Adrenal gland (tissue), 12 donors: ENCODE data around the gene NDUFB3. TPM values are rescaled to one million over a fixed set of nuclear protein-coding genes. Genes with fewer than 3 reads are reported as not detected.

Experiments used
- DNase-seq, 7 donors: peaks; one replicate each; pipeline ENCODE4 v3.0.0-alpha.2; 2019 to 2020
- H3K27ac ChIP-seq, 5 donors: fragments of 200-600 bp; sonication (generic) in 4 of 5; 1 replicate in 3 of 5; 2 replicates in 2 of 5; pipeline versions ENCODE4 v1.5.1 to v1.8.0; 2016 to 2020; ENCODE audit warnings: mild to moderate bottlenecking in 1 of 5
- H3K27me3 ChIP-seq: fragments of 200-600 bp; 2 replicates; pipeline ENCODE4 v1.8.0; 2021
- H3K36me3 ChIP-seq, 2 donors: fragments of 200-600 bp; replicated peaks in 1 of 2; 1 replicate in 1 of 2; 2 replicates in 1 of 2; pipeline versions ENCODE4 v1.5.1 to v1.8.0; 2018 to 2022
- H3K4me1 ChIP-seq, 2 donors: fragments of 200-600 bp; replicated peaks in 1 of 2; 1 replicate in 1 of 2; 2 replicates in 1 of 2; pipeline versions ENCODE4 v1.5.1 to v1.8.0; 2018 to 2021
- H3K4me3 ChIP-seq, 4 donors: fragments of 200-600 bp; sonication (generic) in 3 of 4; one replicate each; pipeline ENCODE4 v1.5.1; 2016 to 2018
- H3K9me3 ChIP-seq, 3 donors: fragments of 200-600 bp; sonication (generic) in 1 of 3; replicated peaks in 1 of 3; 1 replicate in 2 of 3; 2 replicates in 1 of 3; pipeline versions ENCODE4 v1.5.1 to v1.8.0; 2016 to 2021
- POLR2A ChIP-seq, 2 donors: fragments of 450-650 bp; IDR thresholded peaks; one replicate each; pipeline ENCODE4 v1.6.1; 2017; ENCODE audit warnings: antibody characterized with exemption in 2 of 2, mild to moderate bottlenecking in 2 of 2, moderate library complexity in 1 of 2
- WGBS, 4 donors: extraction: QIAGEN DNeasy Blood & Tissue Kit in 2 of 4; methylation state at CpG; one replicate each; pipeline versions ENCODE4 v1.1.5 to v1.1.7; 2013 to 2017; 5-methylcytosine and 5-hydroxymethylcytosine counted together
- intact Hi-C, 2 donors: fragments of 100-400 bp; cut with DNase I; formaldehyde crosslinking; loops; one replicate each; pipeline versions ENCODE4 v1.14.1 to v1.15.0; 2022 to 2023
- polyA plus RNA-seq, 3 donors: library from polyadenylated mRNA; stranded (reverse); fragments of 200-250 nt in 2 of 3; fragments of 350-450 nt in 1 of 3; fragmentation: Illumina TruSeq in 1 of 3; extraction: RNeasy Lipid Tissue Mini Kit (QIAGEN cat#74804) in 1 of 3; gene quantifications; one replicate each; pipeline ENCODE4 v1.2.3, GENCODE V29; 2013 to 2014
- total RNA-seq, 9 donors: library from RNA; depleted of rRNA in 4 of 9; stranded (reverse); fragments of >200 nt in 4 of 9; fragments of 120-200 nt in 1 of 9; fragmentation: NEBNext Ultra II Directional in 1 of 9; extraction: Animal tissue kit (Norgen Biotek cat#: 25700) in 1 of 9; gene quantifications; one replicate each; pipeline versions ENCODE4 v1.1.0 to v1.2.4, GENCODE V29; 2013 to 2023
- TF ChIP-seq, protein P1 (sequence below), 6 experiments: fragments of 450-650 bp in 4 of 6; fragments of 200-600 bp in 2 of 6; sonication (generic) in 1 of 6; IDR thresholded peaks; 1 replicate in 5 of 6; 2 replicates in 1 of 6; pipeline versions ENCODE4 v1.5.1 to v1.8.0; 2016 to 2021; ENCODE audit warnings: antibody characterized with exemption in 6 of 6, mild to moderate bottlenecking in 2 of 6, moderate library complexity in 1 of 6
- donor health status: healthy with polysubstance abuse.
- donor health status: Bipolar disorder and iron deficiency.
- donor health status: DM: yes; HTN: yes; CAD: no.
- donor health status: DM: no; HTN: no; CAD: no.
- donor health status: DM: no; HTN: no; CAD: no.
- donor health status: DM: yes; HTN: yes; CAD: no.

Gene NDUFB3
- total and polyA plus RNA-seq, 12 donors = 34.5 to 193 (median 98.1) TPM

DNA sequence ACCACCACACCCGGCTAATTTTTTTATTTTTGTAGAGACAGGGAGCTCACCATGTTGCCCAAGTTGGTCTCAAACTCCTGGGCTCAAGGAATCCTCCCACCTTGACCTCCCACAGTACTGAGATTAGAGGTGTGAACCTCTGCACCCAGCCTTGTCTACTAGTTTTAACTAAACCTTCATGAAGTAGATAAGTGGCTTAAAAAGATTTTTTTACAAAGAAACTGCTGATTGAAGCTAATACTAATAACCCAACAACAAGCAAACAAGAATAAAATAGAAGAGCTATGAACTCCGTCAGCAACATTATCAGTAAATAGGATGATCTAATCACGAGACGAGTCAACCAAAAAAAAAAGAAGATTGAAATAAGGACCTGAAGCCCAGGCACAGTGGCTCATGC, 18.8 kb downstream of the NDUFB3 start:
- H3K4me1 ChIP-seq = no peaks in the 10 kb centered on the region
- no peak for TF ChIP-seq POLR2A (IDR thresholded peaks at IDR 0.05)
- TF ChIP-seq, protein P1, sequence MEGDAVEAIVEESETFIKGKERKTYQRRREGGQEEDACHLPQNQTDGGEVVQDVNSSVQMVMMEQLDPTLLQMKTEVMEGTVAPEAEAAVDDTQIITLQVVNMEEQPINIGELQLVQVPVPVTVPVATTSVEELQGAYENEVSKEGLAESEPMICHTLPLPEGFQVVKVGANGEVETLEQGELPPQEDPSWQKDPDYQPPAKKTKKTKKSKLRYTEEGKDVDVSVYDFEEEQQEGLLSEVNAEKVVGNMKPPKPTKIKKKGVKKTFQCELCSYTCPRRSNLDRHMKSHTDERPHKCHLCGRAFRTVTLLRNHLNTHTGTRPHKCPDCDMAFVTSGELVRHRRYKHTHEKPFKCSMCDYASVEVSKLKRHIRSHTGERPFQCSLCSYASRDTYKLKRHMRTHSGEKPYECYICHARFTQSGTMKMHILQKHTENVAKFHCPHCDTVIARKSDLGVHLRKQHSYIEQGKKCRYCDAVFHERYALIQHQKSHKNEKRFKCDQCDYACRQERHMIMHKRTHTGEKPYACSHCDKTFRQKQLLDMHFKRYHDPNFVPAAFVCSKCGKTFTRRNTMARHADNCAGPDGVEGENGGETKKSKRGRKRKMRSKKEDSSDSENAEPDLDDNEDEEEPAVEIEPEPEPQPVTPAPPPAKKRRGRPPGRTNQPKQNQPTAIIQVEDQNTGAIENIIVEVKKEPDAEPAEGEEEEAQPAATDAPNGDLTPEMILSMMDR (IDR thresholded peaks at IDR 0.05) = no peak
- no peak for DNase-seq
- no peak overlapping the region for H3K4me3 ChIP-seq
- H3K36me3 ChIP-seq = no peaks in the 10 kb centered on the region
- no peaks in the 10 kb centered on the region for H3K9me3 ChIP-seq
- H3K27ac ChIP-seq = no peak overlapping the region
- intact Hi-C loops = no loop called here
- WGBS, 4 donors = 67 to 89% (median 86%) methylated on average over 4 of the region's 4 CpGs
- no peaks in the 10 kb centered on the region for H3K27me3 ChIP-seq

DNA sequence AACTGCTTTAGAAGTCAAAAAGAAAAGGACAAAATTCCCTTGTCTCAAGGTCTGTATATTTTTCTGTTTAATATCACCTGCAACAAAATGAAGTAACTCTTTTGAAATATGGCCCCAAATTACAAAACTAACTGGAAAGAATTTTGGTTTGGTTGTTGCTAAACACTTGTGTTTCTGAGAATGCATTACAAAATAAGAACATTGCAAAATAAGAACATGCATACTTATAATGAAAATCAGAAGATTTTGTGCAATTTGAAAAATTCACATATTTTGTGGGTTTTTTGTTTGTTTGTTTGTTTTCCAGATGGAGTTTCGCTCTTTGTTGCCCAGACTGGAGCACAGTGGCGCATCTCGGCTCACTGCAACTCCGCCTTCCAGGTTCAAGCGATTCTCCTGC, 21.8 kb downstream of the NDUFB3 start:
- H3K4me3 ChIP-seq = no peak overlapping the region
- H3K27me3 ChIP-seq = no peaks in the 10 kb centered on the region
- intact Hi-C loops = no loop called here
- H3K4me1 ChIP-seq = no peaks in the 10 kb centered on the region
- H3K9me3 ChIP-seq = no peaks in the 10 kb centered on the region
- 87 to 95% (median 94%) methylated on average over 5 of the region's 5 CpGs for WGBS, 4 donors
- TF ChIP-seq POLR2A (IDR thresholded peaks at IDR 0.05) = no peak
- no peaks in the 10 kb centered on the region for H3K36me3 ChIP-seq
- DNase-seq = no peak
- no peak overlapping the region for H3K27ac ChIP-seq

GRCh38 chr2:201100497-201100896, 28.7 kb downstream of the NDUFB3 start:
- Histone ChIP-seq H3K36me3 (no peaks in the 10 kb centered on the region), H3K4me3 (no peak overlapping the region), H3K27ac (no peak overlapping the region), H3K4me1 (no peaks in the 10 kb centered on the region), H3K27me3 (no peaks in the 10 kb centered on the region), H3K9me3 (no peaks in the 10 kb centered on the region)
- no peak for DNase-seq
- TF ChIP-seq POLR2A (IDR thresholded peaks at IDR 0.05) = no peak
- TF ChIP-seq, protein P1 (IDR thresholded peaks at IDR 0.05) = no peak
- WGBS, 4 donors = 94 to 100% (median 97%) methylated on average over 3 of the region's 3 CpGs
- intact Hi-C loops = no loop called here

- Histone ChIP-seq H3K36me3 (no peaks in the 10 kb centered on the region), H3K9me3 (no peaks in the 10 kb centered on the region), H3K27ac (no peak overlapping the region), H3K4me1 (no peaks in the 10 kb centered on the region), H3K4me3 (no peak overlapping the region), H3K27me3 (no peaks in the 10 kb centered on the region)
- intact Hi-C loops = no loop called here
- no peak for DNase-seq
- no peak for TF ChIP-seq POLR2A (IDR thresholded peaks at IDR 0.05)
- TF ChIP-seq, protein P1 (IDR thresholded peaks at IDR 0.05) = no peak
- 95 to 100% (median 98%) methylated on average over 1 of the region's 1 CpG for WGBS, 4 donors
Observed at GRCh38 chr2:201105759-201106158, 34.0 kb downstream of the NDUFB3 start.

DNA sequence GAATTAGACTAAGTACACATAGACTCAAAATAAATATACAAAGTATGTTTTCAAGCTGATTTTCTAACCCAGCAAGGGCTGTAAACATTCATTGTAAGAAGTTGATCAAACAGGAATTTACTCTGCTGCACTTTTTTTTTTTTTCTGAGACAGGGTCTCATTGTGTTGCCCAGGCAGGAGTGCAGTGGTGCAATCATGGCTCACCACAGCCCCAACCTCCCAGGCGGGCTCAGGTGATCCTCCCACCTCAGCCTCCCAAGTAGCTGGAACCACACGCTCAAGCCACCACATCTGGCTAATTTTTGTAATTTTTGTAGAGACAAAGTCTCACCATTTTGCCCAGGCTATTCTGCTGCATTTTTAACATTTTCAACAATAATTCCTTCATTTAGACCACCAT, 35.8 kb downstream of the NDUFB3 start:
- no peak overlapping the region for H3K4me3 ChIP-seq
- no peaks in the 10 kb centered on the region for H3K9me3 ChIP-seq
- H3K36me3 ChIP-seq = no peaks in the 10 kb centered on the region
- TF ChIP-seq, protein P1 (IDR thresholded peaks at IDR 0.05) = no peak
- no peak for TF ChIP-seq POLR2A (IDR thresholded peaks at IDR 0.05)
- 90 to 100% (median 96%) methylated on average over 2 of the region's 2 CpGs for WGBS, 4 donors
- H3K4me1 ChIP-seq = no peaks in the 10 kb centered on the region
- no peak for DNase-seq
- intact Hi-C loops = no loop called here
- H3K27ac ChIP-seq = no peak overlapping the region
- H3K27me3 ChIP-seq = no peaks in the 10 kb centered on the region
